ENCODE measurements around the gene IL9. TPM values are rescaled to one million over a fixed set of nuclear protein-coding genes. Genes with fewer than 3 reads are reported as not detected.

IL9 gene
- total RNA-seq, 2 donors from 2014 or later, result not detected

DNA sequence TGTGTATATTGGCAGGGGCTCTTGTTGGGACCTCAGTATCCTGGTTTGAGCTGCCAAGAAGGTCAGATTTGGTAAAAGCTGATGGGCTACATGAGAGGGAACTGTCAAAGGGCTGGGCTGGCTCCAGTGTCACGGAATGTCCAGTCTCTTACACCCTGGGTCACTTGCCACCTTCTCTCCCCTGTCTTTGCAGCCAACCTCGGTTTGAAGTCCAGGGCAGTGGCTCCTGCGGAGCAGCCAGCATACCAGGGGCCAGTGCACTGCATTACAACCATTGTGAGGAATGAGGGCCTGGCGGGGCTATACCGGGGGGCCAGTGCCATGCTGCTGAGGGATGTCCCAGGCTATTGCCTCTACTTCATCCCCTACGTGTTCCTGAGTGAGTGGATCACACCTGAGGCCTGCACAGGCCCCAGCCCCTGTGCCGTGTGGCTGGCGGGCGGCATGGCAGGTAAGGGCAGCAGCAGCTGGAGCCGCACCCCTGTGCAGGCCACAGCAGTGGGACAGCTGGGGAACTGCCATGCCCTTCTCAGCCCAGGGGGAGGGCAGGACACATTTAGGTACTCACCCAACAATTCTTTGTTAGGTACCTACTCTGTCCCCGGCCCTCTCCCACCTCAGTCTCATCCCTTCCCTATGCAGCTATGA, 24.2 kb downstream of the IL9 start:
- Histone ChIP-seq H3K36me3 (replicated peaks in 1 of 2; ENCODE audit: insufficient read depth in 1 of 2, low read depth in 2 of 2) (no peaks in the 10 kb centered on the region), H3K9me3 (no peaks in the 10 kb centered on the region), H3K27ac (no peak overlapping the region), H3K27me3 (no peaks in the 10 kb centered on the region), H3K4me3 (no peak overlapping the region), H3K4me1 (no peaks in the 10 kb centered on the region)
- intact Hi-C loops (cut with DNase I), result no loop called here
- 83 to 96% methylated on average over 2 to 10 of the region's 11 CpGs for WGBS, 2 donors
- TF ChIP-seq POLR2A (IDR thresholded peaks at IDR 0.05) (no peak), CTCF (IDR thresholded peaks at IDR 0.05) (no peak)
- no peak for DNase-seq
- ATAC-seq, result no peak

GRCh38 chr5:135869935-135870334, 25.7 kb downstream of the IL9 start:
- H3K27me3 ChIP-seq, result no peaks in the 10 kb centered on the region
- ATAC-seq, result no peak
- no peaks in the 10 kb centered on the region for H3K36me3 ChIP-seq (replicated peaks in 1 of 2; ENCODE audit: insufficient read depth in 1 of 2, low read depth in 2 of 2)
- TF ChIP-seq POLR2A (IDR thresholded peaks at IDR 0.05), result no peak
- no peak for TF ChIP-seq CTCF (IDR thresholded peaks at IDR 0.05)
- intact Hi-C loops (cut with DNase I), result no loop called here
- no peak overlapping the region for H3K4me3 ChIP-seq
- H3K4me1 ChIP-seq, result no peaks in the 10 kb centered on the region
- no peaks in the 10 kb centered on the region for H3K9me3 ChIP-seq
- 68 to 85% methylated on average over 3 of the region's 3 CpGs for WGBS, 2 donors
- DNase-seq, result no peak
- no peak overlapping the region for H3K27ac ChIP-seq

- H3K27me3 ChIP-seq, result no peaks in the 10 kb centered on the region
- DNase-seq (no peak), ATAC-seq (no peak)
- H3K36me3 ChIP-seq (replicated peaks in 1 of 2; ENCODE audit: insufficient read depth in 1 of 2, low read depth in 2 of 2), result no peaks in the 10 kb centered on the region
- TF ChIP-seq CTCF (IDR thresholded peaks at IDR 0.05) (no peak), POLR2A (IDR thresholded peaks at IDR 0.05) (no peak)
- no peaks in the 10 kb centered on the region for H3K9me3 ChIP-seq
- intact Hi-C loops (cut with DNase I), result no loop called here
- no peak overlapping the region for H3K4me3 ChIP-seq
- H3K27ac ChIP-seq, result no peak overlapping the region
- H3K4me1 ChIP-seq, result no peaks in the 10 kb centered on the region
- WGBS, 2 donors, result 64 to 78% methylated on average over 2 of the region's 2 CpGs
Measured at GRCh38 chr5:135869276-135869675, 26.4 kb downstream of the IL9 start.

DNA sequence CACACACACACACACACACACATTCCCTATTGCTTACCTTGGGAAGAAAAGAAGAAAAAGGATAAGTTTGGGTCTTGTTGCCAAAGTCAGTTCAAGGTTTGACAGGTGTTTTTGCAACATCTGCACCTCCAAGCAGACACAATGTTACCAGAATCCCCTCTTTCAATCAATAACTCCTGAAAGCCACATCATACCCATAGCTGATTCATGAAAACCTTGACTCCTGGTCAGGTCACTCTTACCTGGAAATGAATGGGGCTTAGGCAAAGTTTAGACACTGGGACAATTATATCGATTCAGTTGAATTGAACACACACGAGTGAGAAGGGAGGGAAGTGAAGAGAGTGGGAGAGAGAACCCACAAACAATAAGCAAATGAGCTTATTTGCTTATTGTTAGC, 27.0 kb downstream of the IL9 start:
- 51 to 67% methylated on average over 2 of the region's 2 CpGs for WGBS, 2 donors
- Histone ChIP-seq H3K9me3 (no peaks in the 10 kb centered on the region), H3K36me3 (replicated peaks in 1 of 2; ENCODE audit: insufficient read depth in 1 of 2, low read depth in 2 of 2) (no peaks in the 10 kb centered on the region), H3K4me1 (no peaks in the 10 kb centered on the region), H3K4me3 (no peak overlapping the region), H3K27me3 (no peaks in the 10 kb centered on the region), H3K27ac (no peak overlapping the region)
- DNase-seq, result no peak
- intact Hi-C loops (cut with DNase I), result no loop called here
- no peak for TF ChIP-seq POLR2A (IDR thresholded peaks at IDR 0.05)
- no peak for TF ChIP-seq CTCF (IDR thresholded peaks at IDR 0.05)
- ATAC-seq, result no peak

GRCh38 chr5:135867599-135867998, 28.0 kb downstream of the IL9 start:
- Histone ChIP-seq H3K27ac (no peak overlapping the region), H3K4me3 (no peak overlapping the region), H3K27me3 (no peaks in the 10 kb centered on the region), H3K4me1 (no peaks in the 10 kb centered on the region), H3K9me3 (no peaks in the 10 kb centered on the region), H3K36me3 (replicated peaks in 1 of 2; ENCODE audit: insufficient read depth in 1 of 2, low read depth in 2 of 2) (no peaks in the 10 kb centered on the region)
- intact Hi-C loops (cut with DNase I), result no loop called here
- ATAC-seq (no peak), DNase-seq (no peak)
- TF ChIP-seq POLR2A (IDR thresholded peaks at IDR 0.05) (no peak), CTCF (IDR thresholded peaks at IDR 0.05) (no peak)

All from body of pancreas (tissue), 4 donors.